GM12864 (cell line): ENCODE measurements around the gene LDHB.
"Not testable (repeated sequence)": the region's sequence is repeated elsewhere in the genome, so short reads cannot be mapped to it uniquely, and the experiment has no call there.

Experiments
- DNase-seq: peaks from one replicate; pipeline ENCODE4 v3.0.0-alpha.2; 2011; ENCODE audit warnings: low read depth
- H3K4me3 ChIP-seq: 2 replicates; pipeline ENCODE4 v1.5.1; 2011; ENCODE audit warnings: mild to moderate bottlenecking, low read depth, low read length, control low read depth
- TF ChIP-seq, protein P1 (sequence below): IDR thresholded peaks from 2 replicates; pipeline ENCODE4 v1.5.1; 2011; ENCODE audit warnings: low read depth, mild to moderate bottlenecking, moderate library complexity, low read length, control low read depth, inconsistent platforms; ENCODE audit errors: missing control alignments

Gene LDHB

DNA sequence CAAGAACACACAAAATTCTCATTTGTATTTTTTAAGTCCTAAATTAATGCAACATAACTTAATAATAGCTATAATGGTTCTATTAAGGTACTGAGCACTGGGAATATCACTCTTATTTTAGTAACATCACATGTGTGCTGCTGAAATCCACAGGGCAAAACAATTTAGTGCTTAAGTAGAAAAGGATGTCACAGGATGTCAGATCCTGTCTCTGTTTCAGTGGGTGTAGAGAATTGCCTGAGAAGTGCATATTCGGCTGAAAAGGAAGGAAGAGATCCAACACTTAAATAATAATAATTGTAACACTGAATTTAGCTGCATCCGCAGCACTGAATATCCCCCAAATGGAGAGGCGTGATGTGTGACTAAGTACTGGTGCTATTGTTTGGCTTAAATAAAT, 8.6 kb downstream of the LDHB start:
- TF ChIP-seq, protein P1, sequence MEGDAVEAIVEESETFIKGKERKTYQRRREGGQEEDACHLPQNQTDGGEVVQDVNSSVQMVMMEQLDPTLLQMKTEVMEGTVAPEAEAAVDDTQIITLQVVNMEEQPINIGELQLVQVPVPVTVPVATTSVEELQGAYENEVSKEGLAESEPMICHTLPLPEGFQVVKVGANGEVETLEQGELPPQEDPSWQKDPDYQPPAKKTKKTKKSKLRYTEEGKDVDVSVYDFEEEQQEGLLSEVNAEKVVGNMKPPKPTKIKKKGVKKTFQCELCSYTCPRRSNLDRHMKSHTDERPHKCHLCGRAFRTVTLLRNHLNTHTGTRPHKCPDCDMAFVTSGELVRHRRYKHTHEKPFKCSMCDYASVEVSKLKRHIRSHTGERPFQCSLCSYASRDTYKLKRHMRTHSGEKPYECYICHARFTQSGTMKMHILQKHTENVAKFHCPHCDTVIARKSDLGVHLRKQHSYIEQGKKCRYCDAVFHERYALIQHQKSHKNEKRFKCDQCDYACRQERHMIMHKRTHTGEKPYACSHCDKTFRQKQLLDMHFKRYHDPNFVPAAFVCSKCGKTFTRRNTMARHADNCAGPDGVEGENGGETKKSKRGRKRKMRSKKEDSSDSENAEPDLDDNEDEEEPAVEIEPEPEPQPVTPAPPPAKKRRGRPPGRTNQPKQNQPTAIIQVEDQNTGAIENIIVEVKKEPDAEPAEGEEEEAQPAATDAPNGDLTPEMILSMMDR, result no peak
- no peak overlapping the region for H3K4me3 ChIP-seq
- DNase-seq, result no peak

DNA sequence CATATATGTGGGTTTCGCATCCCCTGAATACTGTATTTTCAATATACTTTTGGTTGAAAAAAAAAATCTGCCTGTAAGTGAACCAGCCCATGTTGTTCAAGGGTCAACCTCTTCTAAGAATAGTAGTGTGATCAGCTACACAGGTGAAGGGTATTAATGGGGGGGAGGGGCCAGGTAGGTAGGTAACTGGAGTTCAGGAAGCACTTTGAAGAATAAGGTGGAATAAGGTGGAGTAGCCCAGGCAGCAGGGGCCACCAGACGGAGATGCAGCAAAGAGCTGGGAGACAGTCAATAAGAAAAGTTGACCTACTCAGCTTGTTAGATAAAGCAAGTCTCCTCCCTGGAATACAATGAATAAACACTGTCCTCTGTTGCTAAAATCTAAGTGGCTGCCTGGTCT, 9.3 kb downstream of the LDHB start:
- no peak for DNase-seq
- H3K4me3 ChIP-seq, result no peak overlapping the region

DNA sequence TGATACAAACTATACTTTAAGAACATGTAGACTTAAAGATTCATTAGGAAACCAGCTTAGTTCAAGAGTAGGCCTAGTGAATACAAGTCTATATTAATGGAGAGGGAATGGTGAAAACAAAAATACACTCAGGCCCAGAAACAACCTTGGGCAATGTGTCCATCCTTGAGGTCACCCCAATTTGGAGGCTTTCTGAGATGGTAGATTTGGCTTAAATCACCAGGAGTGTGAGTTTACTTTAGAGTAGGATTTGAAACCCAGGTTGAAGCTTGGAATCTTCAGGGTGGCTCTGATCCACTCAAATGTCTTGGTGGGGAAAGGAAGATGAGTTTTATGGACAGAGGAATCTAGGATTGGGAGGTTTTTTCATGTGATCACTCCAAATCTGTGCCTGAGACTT, 10.5 kb downstream of the LDHB start:
- DNase-seq, result no peak
- TF ChIP-seq, protein P1, result no peak
- H3K4me3 ChIP-seq, result no peak overlapping the region

More for the DNA sequence above, 9.3 kb downstream of the LDHB start:
- TF ChIP-seq, protein P1, result no peak

DNA sequence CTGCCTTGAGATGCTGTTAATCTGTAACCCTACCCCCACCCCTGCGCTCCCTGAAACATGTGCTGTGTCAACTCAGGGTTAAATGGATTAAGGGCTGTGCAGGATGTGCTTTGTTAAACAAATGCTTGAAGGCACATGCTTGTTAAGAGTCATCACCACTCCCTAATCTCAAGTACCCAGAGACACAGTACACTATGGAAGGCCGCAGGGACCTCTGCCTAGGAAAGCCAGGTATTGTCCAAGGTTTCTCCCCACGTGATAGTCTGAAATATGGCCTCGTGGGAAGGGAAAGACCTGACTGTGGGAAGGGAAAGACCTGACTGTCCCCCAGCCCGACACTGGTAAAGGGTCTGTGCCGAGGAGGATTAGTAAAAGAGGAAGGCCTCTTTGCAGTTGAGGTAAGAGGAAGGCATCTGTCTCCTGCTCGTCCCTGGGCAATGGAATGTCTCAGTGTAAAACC, 12.6 kb downstream of the LDHB start:
- DNase-seq, H3K4me3 ChIP-seq: not testable (repeated sequence)

DNA sequence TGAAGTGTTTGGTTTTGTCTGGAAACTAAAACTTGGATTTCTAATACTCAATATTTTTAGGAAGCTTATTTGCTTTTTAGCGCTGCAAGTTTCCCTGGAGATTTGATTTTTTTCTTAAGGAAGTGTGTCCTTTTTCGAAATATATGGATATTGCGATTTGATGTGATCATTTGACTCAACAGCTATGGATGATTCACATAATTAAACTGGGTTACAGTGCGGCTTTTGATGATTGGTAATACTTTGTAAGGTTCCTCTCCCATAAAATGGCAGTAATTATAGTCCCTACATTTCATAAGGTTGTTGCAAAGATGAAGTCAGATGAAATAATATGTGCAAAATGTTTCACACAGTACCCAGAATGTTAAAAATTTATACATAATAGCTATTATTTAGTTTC, 13.1 kb downstream of the LDHB start:
- no peak overlapping the region for H3K4me3 ChIP-seq
- TF ChIP-seq, protein P1, result no peak
- no peak for DNase-seq

DNA sequence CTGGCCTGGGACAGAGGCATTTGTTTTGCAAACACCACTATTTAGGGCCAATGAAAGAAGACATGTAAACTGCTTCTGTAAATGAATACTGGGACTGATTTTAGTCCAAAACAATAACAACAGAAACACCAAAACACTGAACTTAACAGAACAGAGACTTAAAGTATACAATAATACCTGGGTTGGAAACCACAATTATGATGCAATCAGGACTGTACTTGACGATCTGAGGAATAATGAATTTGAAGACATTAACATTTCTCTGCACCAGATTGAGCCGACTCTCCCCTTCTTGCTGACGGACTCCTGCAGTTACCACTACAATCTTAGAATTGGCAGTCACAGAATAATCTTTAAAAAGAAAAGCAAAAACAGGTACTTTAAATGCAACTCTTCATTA, 13.9 kb downstream of the LDHB start:
- TF ChIP-seq, protein P1, result no peak
- DNase-seq, result no peak

DNA sequence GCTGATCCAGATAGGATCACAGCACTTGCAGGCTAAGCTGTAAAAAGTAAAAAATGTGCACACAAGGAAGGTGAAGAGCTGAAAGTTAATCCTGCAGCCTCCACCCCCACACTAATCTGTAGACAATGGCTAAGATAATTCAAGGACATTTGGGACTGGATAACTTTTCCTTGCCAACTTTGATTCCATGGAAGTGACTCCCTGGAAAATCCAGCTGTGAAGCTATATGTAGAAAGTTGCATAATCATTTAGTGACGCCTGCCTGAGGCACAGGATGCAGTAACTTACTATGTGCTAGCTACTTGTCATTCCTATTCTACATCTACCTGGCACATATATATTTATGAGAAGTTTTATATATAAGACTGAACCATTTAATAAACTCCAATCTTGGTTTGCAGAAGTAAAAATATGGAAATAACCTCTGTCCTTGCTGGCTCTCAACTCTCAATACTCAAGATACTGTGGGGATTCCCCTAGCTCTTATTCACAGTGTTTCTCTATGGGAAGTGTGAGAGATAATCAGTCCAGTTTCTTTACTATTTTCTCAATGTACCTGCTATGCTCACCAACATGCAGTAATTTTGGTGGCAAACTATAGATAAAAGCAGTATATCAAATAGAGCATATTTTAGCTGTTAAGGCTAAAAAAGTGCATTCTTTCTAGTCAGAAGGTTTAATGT, 14.8 kb downstream of the LDHB start:
- no peak for DNase-seq
- TF ChIP-seq, protein P1, result no peak
- H3K4me3 ChIP-seq, result no peak overlapping the region

More for the DNA sequence above, 13.9 kb downstream of the LDHB start:
- no peak overlapping the region for H3K4me3 ChIP-seq
